ENCODE measurements around the gene ZNF367.
"Not testable (repeated sequence)": the region's sequence is repeated elsewhere in the genome, so short reads cannot be mapped to it uniquely, and the experiment has no call there.

The ZNF367 gene

GRCh38 chr9:96399325-96399633, 18.9 kb downstream of the ZNF367 start:
- no peak for DNase-seq (ENCODE audit: low spot score)

DNA sequence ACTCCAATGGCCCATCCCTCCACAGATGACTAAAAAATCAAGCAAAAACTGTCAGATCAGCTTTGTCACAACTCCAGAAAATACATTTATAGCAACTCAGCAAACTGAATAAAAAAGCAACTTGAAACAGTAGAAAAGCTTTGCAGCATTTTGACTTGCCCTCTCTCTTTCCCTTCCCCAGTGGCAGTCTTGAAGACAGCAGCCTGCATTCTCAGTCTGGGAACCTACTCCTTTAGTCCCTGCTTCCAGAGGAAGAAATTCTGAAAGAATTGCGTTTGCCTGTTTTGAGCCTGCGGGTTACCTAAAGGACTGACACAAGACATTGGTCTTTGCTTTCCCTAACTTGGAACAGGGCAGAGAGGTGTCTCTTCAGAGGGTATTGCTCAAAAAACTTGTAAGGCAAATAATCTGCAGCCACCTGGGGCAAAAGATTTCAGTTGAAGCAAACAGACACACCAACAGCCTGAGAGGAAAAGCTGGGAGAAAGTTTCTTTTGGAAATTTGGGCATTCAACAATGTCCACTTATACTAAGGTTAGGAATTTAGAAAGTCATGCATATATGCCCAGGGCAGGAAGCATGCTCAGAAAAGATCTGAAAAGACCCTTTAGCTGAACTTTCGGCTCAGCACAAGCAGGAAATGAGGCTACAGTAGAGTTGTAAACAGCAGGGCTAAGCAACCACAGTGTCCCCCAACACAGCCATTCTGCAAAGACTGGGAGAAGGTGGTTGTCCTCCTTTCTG, 19.4 kb downstream of the ZNF367 start:
- no peak for DNase-seq (ENCODE audit: low spot score)

GRCh38 chr9:96395964-96396363, 22.2 kb downstream of the ZNF367 start:
- peak; percentile 30 for DNase-seq (ENCODE audit: low spot score)

- DNase-seq (ENCODE audit: low spot score), result no peak
Measured at GRCh38 chr9:96394832-96395496, 23.2 kb downstream of the ZNF367 start.

DNA sequence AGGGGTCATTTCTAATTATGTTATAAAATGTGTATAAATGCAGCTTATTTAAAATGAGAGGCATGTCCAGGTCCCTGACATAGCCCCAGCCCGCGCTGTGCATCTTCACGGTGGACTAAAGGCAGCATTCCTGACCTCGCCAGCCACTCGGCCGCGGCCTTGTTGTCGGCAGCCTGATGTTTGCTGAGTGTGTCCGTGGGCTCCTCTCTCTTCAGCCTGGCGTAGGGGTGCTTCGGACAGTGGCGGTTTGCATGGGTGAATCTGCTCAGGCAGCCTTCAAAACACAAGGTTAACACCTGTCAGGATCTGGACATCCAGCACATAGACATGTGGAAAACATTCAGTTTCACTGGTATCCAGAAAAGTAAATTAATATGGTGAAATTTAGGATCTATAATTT, 25.9 kb downstream of the ZNF367 start:
- no peak for DNase-seq (ENCODE audit: low spot score)

DNA sequence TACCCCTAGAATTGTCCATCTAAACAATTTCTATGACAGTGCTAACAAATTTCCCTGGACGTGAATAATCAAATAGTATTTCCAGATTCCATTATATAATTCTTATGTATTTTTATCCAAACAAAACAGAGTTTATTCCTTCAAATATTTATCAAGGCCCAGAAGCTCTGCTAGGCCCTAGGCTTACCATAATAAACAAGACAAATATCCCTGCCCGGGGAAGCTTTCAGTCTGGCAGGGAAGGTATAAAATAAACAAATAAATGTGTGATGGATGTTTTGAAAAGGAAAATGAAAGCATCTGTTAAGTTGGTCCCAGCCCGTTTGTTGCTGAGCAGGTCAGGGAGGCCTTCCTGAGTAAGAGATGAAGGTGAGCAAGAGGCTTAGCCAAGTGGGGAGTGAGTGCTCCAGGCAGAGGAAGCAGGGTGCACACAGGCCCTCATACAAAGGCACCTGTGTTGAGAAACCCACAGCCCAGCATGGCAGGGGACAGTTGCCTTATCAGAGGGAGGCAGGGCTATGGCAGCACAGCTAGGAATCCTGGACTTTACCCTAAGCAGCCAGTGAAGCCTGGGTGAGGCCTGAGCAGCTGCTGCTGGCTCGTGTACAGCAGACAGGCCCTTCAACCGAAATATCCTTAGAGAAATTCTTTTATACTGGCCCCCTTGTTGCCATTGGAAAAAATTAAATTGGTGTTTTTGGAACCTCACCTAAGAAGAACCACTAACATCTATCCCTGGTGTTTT, 27.0 kb downstream of the ZNF367 start:
- no peak for DNase-seq (ENCODE audit: low spot score)

DNA sequence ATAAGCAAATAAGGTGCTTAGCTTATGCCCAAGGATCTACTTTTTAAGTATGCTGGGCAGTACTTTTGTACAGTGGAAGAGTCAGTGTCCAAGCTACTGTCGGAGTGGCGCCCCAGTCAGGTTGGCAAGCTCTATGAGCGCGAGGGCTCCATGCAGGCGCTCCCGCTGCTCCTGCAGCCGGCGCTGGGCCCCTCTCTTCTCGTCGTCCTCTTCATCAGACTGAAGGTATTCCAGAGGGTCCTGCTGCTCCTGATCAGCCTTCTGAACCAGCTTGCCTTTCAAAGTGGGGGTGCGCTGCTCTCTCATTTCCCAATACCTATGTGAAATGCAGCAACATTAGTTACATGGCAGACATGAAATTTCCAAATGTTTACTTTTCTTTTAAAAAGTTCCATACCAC, 30.0 kb downstream of the ZNF367 start:
- no peak for DNase-seq (ENCODE audit: low spot score)

DNA sequence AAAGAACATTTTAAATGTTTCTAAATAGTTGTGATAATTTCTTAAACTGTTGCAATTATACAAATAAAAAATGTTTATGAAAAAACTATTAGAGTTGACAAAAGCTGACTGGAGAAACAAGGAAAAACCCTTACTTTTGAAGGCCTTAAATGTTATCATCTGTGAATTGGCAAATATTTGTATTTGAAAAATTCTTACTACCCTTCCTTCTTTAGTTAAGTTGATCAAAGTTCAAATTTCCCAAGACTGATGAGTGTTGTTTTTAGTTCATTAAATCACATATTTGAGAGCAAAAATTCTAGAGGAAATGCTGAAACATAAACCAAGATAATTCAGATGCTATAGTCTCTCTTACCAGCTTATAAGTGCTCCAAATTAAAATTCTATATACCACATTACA, 32.0 kb downstream of the ZNF367 start:
- no peak for DNase-seq (ENCODE audit: low spot score)

DNA sequence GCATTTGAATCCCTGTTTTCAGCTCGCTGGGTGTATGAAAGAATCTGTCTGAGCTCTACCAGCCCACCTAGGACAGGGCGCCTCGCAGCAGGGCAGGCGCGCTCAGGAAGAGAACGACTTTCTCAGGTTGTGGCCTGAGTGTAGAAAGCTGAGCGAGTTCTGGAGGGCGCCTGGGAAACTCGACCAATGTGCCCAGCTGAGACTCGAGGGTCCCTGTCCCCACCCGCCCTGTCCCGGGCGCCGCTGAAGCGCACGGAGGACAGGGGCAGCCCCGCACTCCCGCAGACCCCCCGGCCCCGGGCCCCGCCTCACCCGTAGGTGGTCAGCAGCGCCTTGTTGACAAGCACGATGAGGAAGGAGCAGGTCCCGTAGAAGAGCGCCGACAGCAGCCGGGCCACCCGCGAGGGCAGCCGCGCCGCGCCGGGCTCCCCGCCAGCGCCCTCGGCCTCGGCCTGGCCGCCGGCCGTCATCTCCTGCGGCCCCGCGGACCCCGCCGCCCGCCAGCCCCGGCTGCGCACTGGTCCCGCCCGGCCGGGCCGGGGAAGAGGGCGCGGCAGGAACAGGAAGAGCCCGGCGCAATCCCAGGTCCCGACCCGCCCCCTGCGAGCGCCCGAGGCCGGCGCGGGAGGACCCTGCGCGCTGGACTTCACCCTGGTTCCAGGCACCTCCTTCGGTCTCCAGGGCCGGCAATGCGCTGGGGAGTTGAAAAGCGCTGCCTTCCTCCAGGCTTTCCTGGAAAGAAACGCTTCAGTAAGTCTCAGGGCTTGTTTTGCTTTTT, 34.8 kb downstream of the ZNF367 start, which contains the start of gene SLC35D2:
Gene SLC35D2, minus strand, starts transcription at position 547 of the 778 bp plus-strand sequence. Its CDS starts 77 bp downstream, at position 470.
- DNase-seq (ENCODE audit: low spot score), result peak; percentile 91

GRCh38 chr9:96382839-96383164, 35.4 kb downstream of the ZNF367 start:
- no peak for DNase-seq (ENCODE audit: low spot score)

- DNase-seq (ENCODE audit: low spot score), result no peak
Measured at GRCh38 chr9:96382175-96382574, 36.0 kb downstream of the ZNF367 start.

DNA sequence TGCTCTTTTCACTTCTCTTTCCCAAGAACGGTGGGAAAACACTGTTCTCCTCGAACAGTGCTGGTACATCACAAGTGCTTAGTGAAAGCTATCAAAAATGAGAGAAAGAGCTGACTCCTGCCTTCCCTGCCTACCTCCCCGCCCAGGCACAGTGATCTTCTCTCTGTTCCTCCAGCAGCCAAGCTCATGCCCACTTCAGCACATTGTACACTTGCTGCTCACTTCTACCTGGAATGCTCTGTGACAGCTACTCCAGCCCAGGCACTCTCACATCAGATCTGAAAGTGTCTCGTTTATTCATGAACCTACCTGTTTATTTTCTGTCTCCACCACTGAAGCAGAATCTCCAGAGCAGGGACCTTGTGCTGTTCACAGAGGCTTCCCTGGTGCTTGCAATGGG, 36.5 kb downstream of the ZNF367 start:
- no peak for DNase-seq (ENCODE audit: low spot score)

- no peak for DNase-seq (ENCODE audit: low spot score)
Measured at GRCh38 chr9:96381125-96381524, 37.0 kb downstream of the ZNF367 start.

- DNase-seq (ENCODE audit: low spot score), result no peak
Measured at GRCh38 chr9:96379461-96379860, 38.7 kb downstream of the ZNF367 start.

DNA sequence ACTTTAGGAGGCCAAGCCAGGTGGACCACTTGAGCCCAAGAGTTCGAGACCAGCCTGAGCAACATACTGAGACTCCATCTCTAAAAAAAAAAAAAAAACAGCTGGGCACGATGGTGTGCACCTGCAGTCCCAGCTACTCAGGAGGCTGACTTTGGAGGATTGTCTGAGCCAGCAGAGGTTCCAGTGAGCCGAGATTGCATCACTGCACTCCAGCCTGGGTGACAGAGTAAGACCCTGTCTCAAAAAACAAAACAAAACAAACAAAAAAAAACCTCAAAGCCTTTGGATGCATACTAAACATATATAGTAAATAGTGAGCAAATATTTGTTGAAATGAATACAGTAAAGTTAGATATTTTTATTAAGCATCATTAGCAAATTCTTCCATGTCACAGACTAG, 40.0 kb downstream of the ZNF367 start:
- DNase-seq (ENCODE audit: low spot score), result no peak

- no peak for DNase-seq (ENCODE audit: low spot score)
Measured at GRCh38 chr9:96376891-96377874, 41.0 kb downstream of the ZNF367 start.

GRCh38 chr9:96375507-96375906, 42.7 kb downstream of the ZNF367 start:
- not testable (repeated sequence) for DNase-seq (ENCODE audit: low spot score)

- no peak for DNase-seq (ENCODE audit: low spot score)
Measured at GRCh38 chr9:96367943-96368342, 50.2 kb downstream of the ZNF367 start.

DNA sequence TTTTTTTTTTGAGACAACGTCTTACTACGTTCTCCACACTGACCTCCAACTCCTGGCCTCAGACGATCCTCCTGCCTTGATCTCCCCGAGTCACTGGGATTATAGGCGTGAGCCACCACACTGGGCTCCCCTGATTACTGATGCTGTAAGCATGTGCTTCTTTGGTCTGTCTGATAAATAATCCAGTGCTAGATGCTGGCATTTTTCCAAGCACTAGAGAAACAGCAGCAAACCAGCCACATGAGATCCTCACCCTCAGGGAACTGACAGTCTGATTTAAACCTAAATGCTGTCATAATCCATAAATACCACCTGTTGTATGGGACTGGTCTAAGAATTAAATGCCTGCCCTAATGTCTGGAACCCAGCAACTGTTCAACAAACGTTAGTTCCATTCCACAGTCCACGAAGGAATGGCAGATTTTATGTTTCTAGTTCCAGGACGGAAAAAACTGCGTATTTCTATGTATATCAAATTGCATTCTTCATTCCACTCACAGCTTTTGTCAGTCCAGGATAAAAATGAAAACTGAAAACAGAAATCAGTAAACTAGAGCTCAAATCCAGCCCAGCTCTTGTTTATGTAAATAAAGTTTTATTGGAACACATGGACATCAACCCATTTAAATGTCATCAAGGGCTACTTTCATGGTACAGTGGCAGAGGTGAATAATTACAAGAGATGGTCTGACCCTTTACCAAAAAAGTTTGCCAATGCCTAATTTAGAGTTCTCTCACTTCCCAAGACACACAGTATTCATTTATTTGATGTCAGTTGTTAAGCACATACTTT, 54.8 kb downstream of the ZNF367 start:
- no peak for DNase-seq (ENCODE audit: low spot score)

DNA sequence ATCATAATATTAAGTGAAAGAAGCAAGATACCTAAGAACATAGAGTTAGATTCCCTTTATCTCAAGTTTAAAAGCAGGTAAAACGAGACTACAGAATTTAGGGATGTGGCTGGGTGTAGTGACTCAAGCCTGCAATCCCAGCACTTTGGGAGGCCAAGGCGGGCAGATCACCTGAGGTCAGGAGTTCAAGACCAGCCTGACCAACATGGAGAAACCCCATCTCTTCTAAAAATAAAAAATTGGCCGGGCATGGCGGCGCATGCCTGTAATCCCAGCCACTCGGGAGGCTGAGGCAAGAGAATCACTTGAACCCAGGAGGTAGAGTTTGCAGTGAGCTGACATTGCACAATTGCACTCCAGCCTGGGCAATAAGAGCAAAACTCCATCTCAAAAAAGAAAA, 56.1 kb downstream of the ZNF367 start:
- DNase-seq (ENCODE audit: low spot score), result not testable (repeated sequence)

Measured in iPS-NIHi11 (cell line).